ENCODE data around the gene POLR3A.

Gene POLR3A

GRCh38 chr10:77940627-77941026 is 88.7 kb downstream of the POLR3A start:
- no peak for DNase-seq

GRCh38 chr10:77940225-77940624 is 89.1 kb downstream of the POLR3A start:
- no peak for DNase-seq

DNA sequence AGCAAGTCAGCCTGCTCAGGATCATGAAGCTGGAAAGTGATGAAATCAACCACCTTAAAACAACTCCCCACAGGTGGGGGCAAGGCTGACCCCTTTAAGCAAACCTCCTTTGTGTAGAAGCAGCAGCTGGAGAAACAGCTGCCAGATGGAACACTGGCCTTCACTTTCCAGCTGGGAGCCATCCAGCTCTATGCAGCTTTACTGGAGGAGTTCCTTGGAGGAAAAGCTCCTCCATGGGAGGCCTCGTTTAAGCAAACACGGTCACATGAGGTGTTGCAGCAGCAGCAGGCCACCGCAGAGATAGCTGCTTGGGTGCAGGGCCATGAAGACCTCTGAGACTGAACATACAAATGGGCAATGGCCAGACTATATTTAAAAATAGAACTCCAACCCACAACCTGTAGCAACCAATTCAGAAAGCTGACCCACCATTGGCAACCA is 89.7 kb downstream of the POLR3A start:
- no peak for DNase-seq

- no peak for DNase-seq
These were observed 92.4 kb downstream of the POLR3A start for GRCh38 chr10:77936697-77937567.

- no peak for DNase-seq
These were observed 97.1 kb downstream of the POLR3A start for GRCh38 chr10:77932016-77932715.

- DNase-seq: no peak
These were observed 101.7 kb downstream of the POLR3A start for GRCh38 chr10:77927402-77928246.

- DNase-seq: no peak
These were observed 102.5 kb downstream of the POLR3A start, which contains the start of gene DLG5 for GRCh38 chr10:77926566-77927401. Gene DLG5, minus strand, starts transcription at chr10:77926755. Its CDS starts 235 bp downstream, at chr10:77926520.

- DNase-seq: peak; percentile 10
These were observed 103.3 kb downstream of the POLR3A start for GRCh38 chr10:77925795-77926565.

DNA sequence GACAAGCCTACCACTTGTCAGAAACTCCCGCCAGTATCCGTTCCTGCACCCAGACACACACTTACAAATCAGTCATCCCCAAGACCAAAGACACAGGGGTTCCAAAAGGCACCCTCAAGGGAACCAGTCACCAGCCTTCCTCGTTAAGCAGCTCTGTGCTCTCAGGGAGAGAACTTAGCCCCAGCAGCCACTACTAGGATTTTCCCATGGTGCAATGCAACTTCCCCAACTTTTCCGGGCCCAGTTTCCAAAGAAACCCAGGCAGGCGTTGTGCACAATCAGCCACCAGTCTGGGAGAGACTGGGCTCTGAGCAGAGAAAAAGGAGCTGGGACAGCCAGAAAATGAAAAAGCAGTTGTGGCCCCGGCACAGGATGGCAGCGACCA is 103.9 kb downstream of the POLR3A start:
- no peak for DNase-seq

GRCh38 chr10:77922566-77923179 is 106.6 kb downstream of the POLR3A start:
- DNase-seq: no peak

DNA sequence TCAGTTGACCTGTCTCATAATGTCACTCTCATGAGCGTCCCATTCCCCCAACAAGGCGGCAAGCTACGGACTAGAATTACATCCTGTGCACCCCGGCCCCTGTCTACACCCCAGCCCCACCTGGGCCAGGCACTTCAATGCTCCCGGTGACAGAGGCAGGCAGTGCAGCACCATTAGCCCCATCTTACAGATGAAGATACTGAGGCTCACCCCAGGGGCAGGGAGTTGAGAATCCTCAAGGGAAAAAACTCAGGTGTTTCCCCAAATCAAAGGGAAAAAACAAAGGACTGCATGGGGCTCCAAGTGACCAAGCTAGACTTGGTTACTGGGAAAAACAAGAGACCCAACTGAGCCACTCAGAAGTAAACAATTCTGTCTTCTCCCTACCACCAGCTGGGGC is 107.3 kb downstream of the POLR3A start:
- DNase-seq: no peak

- no peak for DNase-seq
These were observed 107.9 kb downstream of the POLR3A start for GRCh38 chr10:77921395-77921794.

DNA sequence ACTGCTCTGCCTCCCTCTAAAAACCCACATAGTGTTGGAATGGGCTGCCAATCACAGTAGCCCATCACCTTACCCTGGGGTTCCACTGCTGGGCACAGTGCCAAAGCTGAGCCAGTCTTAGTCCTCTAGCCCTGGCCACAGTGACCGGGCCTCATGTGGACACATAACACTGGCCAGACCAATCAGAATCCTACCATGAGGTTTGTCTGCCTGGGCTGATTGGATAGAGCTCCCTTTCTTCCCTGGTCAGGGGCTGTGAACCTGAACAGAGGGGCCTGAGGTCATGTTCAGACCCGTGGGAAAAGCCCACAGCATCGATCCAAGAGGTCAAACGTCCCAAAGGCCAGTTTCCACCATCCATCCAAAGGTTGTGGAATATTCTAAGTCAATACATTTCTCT is 108.8 kb downstream of the POLR3A start:
- DNase-seq: no peak

DNA sequence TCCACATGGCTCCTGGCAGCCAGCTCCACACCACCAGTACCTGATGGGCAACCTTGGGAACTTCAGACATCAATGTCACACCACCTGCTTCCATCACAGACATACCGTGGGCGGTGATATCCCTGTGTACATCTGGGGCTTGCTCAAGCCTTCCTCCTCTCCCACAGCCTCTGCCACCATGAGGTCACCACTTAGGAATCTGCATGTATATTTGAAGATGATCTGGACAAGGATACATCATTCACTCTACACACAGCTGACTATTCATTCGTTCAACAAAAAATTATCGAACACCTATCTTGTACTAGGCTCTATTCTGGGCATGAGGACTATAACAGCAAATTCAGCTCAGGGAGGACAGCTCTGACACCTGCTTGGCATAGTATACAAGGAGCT is 109.6 kb downstream of the POLR3A start:
- DNase-seq: no peak

Measured in DMS79 treated with DMSO at 0.1 percent for 48 hours (cell line).